GM10248 (cell line): Measurements from ENCODE around the gene CARD11.
A peak's percentile ranks its signal among the peaks of the same experiment; 100 is the strongest.

Experiments
- CTCF ChIA-PET: fragments of 300-600 bp; sonication (Branson Sonifier 250); formaldehyde crosslinking; extraction: SDS; loops from one replicate; lab custom pipeline; 2021; ENCODE audit warnings: antibody characterized with exemption; lab: Yijun Ruan, JAX
- POLR2A ChIA-PET: fragments of 350-650 bp; sonication (Branson Sonifier 250); formaldehyde crosslinking; extraction: SDS; loops from one replicate; lab custom pipeline; 2020; ENCODE audit warnings: antibody characterized with exemption; lab: Yijun Ruan, JAX
- DNase-seq: peaks from one replicate; pipeline ENCODE4 v3.0.0; 2012; ENCODE audit errors: extremely low spot score
- CTCF ChIP-seq: IDR thresholded peaks from 2 replicates; pipeline ENCODE4 v1.5.1; 2012; ENCODE audit warnings: mild to moderate bottlenecking, low read depth; ENCODE audit errors: extremely low read depth, missing control alignments, control extremely low read depth

CARD11 gene

GRCh38 chr7:2974093-2974819 is 69.4 kb downstream of the CARD11 start:
- ChIA-PET POLR2A (no interaction called here), CTCF (interaction anchor here (0.8 to 1.5 kb wide), 3 partner anchors 22 to 88 kb away, joined by 3 to 6 read pairs (median 3); no protein-coding TSS in a partner anchor)
- DNase-seq: no peak
- no peak for TF ChIP-seq CTCF

GRCh38 chr7:2972835-2973161 is 70.9 kb downstream of the CARD11 start:
- POLR2A ChIA-PET: interaction anchor here (0.5 kb wide), 1 partner anchor 16 kb away, joined by 4 read pairs; no protein-coding TSS in a partner anchor

GRCh38 chr7:2971914-2972834 is 71.5 kb downstream of the CARD11 start:
- peak; percentile 50 for DNase-seq
- TF ChIP-seq CTCF: no peak
- CTCF ChIA-PET: interaction anchor here (1.5 kb wide), 1 partner anchor 118 kb away, joined by 3 read pairs; no protein-coding TSS in a partner anchor
- POLR2A ChIA-PET: no interaction called here

More at GRCh38 chr7:2972835-2973161, 70.9 kb downstream of the CARD11 start:
- CTCF ChIA-PET: interaction anchor here (1.5 kb wide), 1 partner anchor 25 kb away, joined by 6 read pairs; no protein-coding TSS in a partner anchor
- DNase-seq: no peak
- TF ChIP-seq CTCF: no peak

- TF ChIP-seq CTCF: no peak
- ChIA-PET POLR2A (no interaction called here), CTCF (interaction anchor here (1.5 kb wide), 1 partner anchor 119 kb away, joined by 3 read pairs; no protein-coding TSS in a partner anchor)
- no peak for DNase-seq
These were observed 72.8 kb downstream of the CARD11 start for GRCh38 chr7:2970861-2971260.

GRCh38 chr7:2970307-2970664 is 73.4 kb downstream of the CARD11 start:
- TF ChIP-seq CTCF: no peak
- ChIA-PET CTCF (interaction anchor here (1.5 kb wide), 1 partner anchor 120 kb away, joined by 3 read pairs; no protein-coding TSS in a partner anchor), POLR2A (no interaction called here)
- no peak for DNase-seq
